GM12878 (cell line): Measurements from ENCODE around the gene ANAPC10. TPM values are rescaled to one million over a fixed set of nuclear protein-coding genes. Genes with fewer than 3 reads are reported as not detected.

Experiments used
- ASH2L ChIP-seq: fragments of 300-600, 200-600 bp; sonication (generic); IDR thresholded peaks from 2 replicates; pipeline ENCODE4 v1.6.1; 2017; ENCODE audit warnings: low read depth, mild to moderate bottlenecking, borderline replicate concordance
- CBX3 ChIP-seq: fragments of 200-600 bp; sonication (generic); IDR thresholded peaks from 2 replicates; pipeline ENCODE4 v1.6.1; 2016; ENCODE audit warnings: low read depth, borderline replicate concordance
- JUND ChIP-seq: IDR thresholded peaks from 2 replicates; pipeline ENCODE4 v1.6.1; 2012; ENCODE audit warnings: low read depth, mild to moderate bottlenecking, low read length, improper control_type of control experiment, moderate library complexity
- MAX ChIP-seq: IDR thresholded peaks from 2 replicates; pipeline ENCODE4 v1.6.1; 2012; ENCODE audit warnings: low read depth, low read length, improper control_type of control experiment
- MLLT1 ChIP-seq: fragments of 450-650 bp; IDR thresholded peaks from 2 replicates; pipeline ENCODE4 v1.6.1; 2016; ENCODE audit warnings: mild to moderate bottlenecking
- RB1 ChIP-seq: fragments of 450-650 bp; formaldehyde crosslinking; IDR thresholded peaks from 2 replicates; pipeline ENCODE4 v1.6.1; 2017; ENCODE audit warnings: mild to moderate bottlenecking, borderline replicate concordance
- SIX5 ChIP-seq: IDR thresholded peaks from 2 replicates; pipeline ENCODE4 v1.6.1; 2011; ENCODE audit warnings: mild to moderate bottlenecking, low read depth, low read length, moderate library complexity; ENCODE audit not compliant: severe bottlenecking
- SKIL ChIP-seq: fragments of 450-650 bp; IDR thresholded peaks from 2 replicates; pipeline ENCODE4 v1.6.1; 2017; ENCODE audit warnings: mild to moderate bottlenecking, low read depth, inconsistent platforms; ENCODE audit not compliant: poor library complexity, severe bottlenecking
- SREBF2 ChIP-seq: IDR thresholded peaks from 2 replicates; pipeline ENCODE4 v1.6.1; 2012; ENCODE audit warnings: mild to moderate bottlenecking, low read length
- USF2 ChIP-seq: IDR thresholded peaks from 2 replicates; pipeline ENCODE4 v1.6.1; 2011; ENCODE audit warnings: low read depth, low read length, improper control_type of control experiment, borderline replicate concordance
- polyA plus RNA-seq, 11 experiments: library from polyadenylated mRNA; depleted of rRNA in 4 of 11; unstranded in 6 of 11; stranded (reverse) in 5 of 11; fragments of >200 nt; fragmentation: Nextera tagmentation in 4 of 11; fragmentation: Illumina TruSeq in 1 of 11; extraction: Ambion mirVana in 4 of 11; extraction: Trizol in 1 of 11; gene quantifications; 1 replicate in 1 of 11; 2 replicates in 10 of 11; pipeline versions ENCODE4 v1.2.1 to v1.2.3, GENCODE V29; 2011 to 2016; ENCODE audit warnings: inconsistent platforms in 2 of 11, missing spikeins in 2 of 11, low read depth in 1 of 11
- total RNA-seq, 4 experiments: library from RNA; depleted of rRNA in 3 of 4; stranded (reverse); fragments of >200 nt in 3 of 4; fragmentation: Illumina TruSeq in 1 of 4; extraction: Trizol in 1 of 4; gene quantifications; 2 replicates each; pipeline versions ENCODE4 v1.2.1 to v1.2.3, GENCODE V29; 2013 to 2021
- TF ChIP-seq, protein P1 (sequence below): IDR thresholded peaks from 2 replicates; pipeline ENCODE4 v1.6.1; 2011; ENCODE audit warnings: borderline replicate concordance, low read depth, mild to moderate bottlenecking, moderate library complexity, mixed read lengths, low read length; ENCODE audit not compliant: insufficient read depth; ENCODE audit errors: extremely low read length
- TF ChIP-seq, protein P2 (sequence below): fragments of 450-650 bp; IDR thresholded peaks from 2 replicates; pipeline ENCODE4 v1.6.1; 2017; ENCODE audit warnings: low read depth, mild to moderate bottlenecking, moderate library complexity
- TF ChIP-seq, protein P3 (sequence below), 3 experiments: IDR thresholded peaks in 2 of 3; conservative IDR thresholded peaks in 1 of 3; 2 replicates each; pipeline ENCODE4 v1.5.1; 2011; ENCODE audit warnings: low read depth in 3 of 3, low read length in 3 of 3, mild to moderate bottlenecking in 3 of 3, control low read depth in 2 of 3, moderate library complexity in 2 of 3, inconsistent platforms in 1 of 3, mixed read lengths in 1 of 3; ENCODE audit not compliant: control insufficient read depth in 2 of 3, insufficient read depth in 1 of 3; ENCODE audit errors: extremely low read depth in 1 of 3

ANAPC10 gene
- total and polyA plus RNA-seq, 10 of the 15 experiments (the other 5 are each of a cell fraction or from before 2014, with no cell fraction given): 23.8 to 73.7 (median 48.5) TPM

GRCh38 chr4:145097821-145098674 is at the start of gene ANAPC10, which contains the start of gene ABCE1 (continued):
- TF ChIP-seq, protein P1, sequence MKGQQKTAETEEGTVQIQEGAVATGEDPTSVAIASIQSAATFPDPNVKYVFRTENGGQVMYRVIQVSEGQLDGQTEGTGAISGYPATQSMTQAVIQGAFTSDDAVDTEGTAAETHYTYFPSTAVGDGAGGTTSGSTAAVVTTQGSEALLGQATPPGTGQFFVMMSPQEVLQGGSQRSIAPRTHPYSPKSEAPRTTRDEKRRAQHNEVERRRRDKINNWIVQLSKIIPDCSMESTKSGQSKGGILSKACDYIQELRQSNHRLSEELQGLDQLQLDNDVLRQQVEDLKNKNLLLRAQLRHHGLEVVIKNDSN: no peak
- TF ChIP-seq SIX5 (peak; percentile 56), MAX (peak; percentile 98), MLLT1 (peak; percentile 97), RB1 (peak; percentile 16; the same call in 1 of the 2 replicates), ASH2L (0 out of 2 replicates have a peak, but pooled peaks have one; percentile 39), JUND (peak; percentile 96), CBX3 (no peak), USF2 (no peak), SKIL (peak; percentile 62), SREBF2 (0 out of 2 replicates have a peak, but pooled peaks have one; percentile 54)
- TF ChIP-seq, protein P2, sequence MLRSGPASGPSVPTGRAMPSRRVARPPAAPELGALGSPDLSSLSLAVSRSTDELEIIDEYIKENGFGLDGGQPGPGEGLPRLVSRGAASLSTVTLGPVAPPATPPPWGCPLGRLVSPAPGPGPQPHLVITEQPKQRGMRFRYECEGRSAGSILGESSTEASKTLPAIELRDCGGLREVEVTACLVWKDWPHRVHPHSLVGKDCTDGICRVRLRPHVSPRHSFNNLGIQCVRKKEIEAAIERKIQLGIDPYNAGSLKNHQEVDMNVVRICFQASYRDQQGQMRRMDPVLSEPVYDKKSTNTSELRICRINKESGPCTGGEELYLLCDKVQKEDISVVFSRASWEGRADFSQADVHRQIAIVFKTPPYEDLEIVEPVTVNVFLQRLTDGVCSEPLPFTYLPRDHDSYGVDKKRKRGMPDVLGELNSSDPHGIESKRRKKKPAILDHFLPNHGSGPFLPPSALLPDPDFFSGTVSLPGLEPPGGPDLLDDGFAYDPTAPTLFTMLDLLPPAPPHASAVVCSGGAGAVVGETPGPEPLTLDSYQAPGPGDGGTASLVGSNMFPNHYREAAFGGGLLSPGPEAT: peak; percentile 90
- TF ChIP-seq, protein P3, sequence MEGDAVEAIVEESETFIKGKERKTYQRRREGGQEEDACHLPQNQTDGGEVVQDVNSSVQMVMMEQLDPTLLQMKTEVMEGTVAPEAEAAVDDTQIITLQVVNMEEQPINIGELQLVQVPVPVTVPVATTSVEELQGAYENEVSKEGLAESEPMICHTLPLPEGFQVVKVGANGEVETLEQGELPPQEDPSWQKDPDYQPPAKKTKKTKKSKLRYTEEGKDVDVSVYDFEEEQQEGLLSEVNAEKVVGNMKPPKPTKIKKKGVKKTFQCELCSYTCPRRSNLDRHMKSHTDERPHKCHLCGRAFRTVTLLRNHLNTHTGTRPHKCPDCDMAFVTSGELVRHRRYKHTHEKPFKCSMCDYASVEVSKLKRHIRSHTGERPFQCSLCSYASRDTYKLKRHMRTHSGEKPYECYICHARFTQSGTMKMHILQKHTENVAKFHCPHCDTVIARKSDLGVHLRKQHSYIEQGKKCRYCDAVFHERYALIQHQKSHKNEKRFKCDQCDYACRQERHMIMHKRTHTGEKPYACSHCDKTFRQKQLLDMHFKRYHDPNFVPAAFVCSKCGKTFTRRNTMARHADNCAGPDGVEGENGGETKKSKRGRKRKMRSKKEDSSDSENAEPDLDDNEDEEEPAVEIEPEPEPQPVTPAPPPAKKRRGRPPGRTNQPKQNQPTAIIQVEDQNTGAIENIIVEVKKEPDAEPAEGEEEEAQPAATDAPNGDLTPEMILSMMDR (IDR thresholded peaks at IDR 0.05 in 2 of 3, conservative IDR thresholded peaks at IDR 0.05 in 1 of 3; ENCODE audit: control insufficient read depth in 2 of 3, extremely low read depth in 1 of 3, insufficient read depth in 1 of 3, low read depth in 3 of 3, low read length in 3 of 3): no peak; a peak in 1 of 6 replicates
